Progenitor cell of endocrine pancreas (in vitro differentiated cells): ENCODE results near the gene SLC25A15. TPM values are rescaled to one million over a fixed set of nuclear protein-coding genes. Genes with fewer than 3 reads are reported as not detected.

ENCODE experiments used
- DNase-seq: peaks from one replicate; pipeline ENCODE4 v3.0.0; 2021; ENCODE audit warnings: low spot score; ENCODE audit not compliant: unreplicated experiment
- H3K27ac Mint-ChIP-seq: 2 replicates; pipeline ENCODE4 v1.8.0; 2021; ENCODE audit warnings: mild to moderate bottlenecking, moderate library complexity, mixed read lengths
- H3K27me3 Mint-ChIP-seq: 2 replicates; pipeline ENCODE4 v1.8.0; 2021; ENCODE audit warnings: mixed read lengths
- H3K36me3 Mint-ChIP-seq: 2 replicates; pipeline ENCODE4 v1.8.0; 2022; ENCODE audit warnings: mixed read lengths; ENCODE audit not compliant: insufficient read depth
- H3K4me1 Mint-ChIP-seq: 2 replicates; pipeline ENCODE4 v1.8.0; 2021; ENCODE audit warnings: low read depth, mixed read lengths
- H3K4me3 Mint-ChIP-seq: 2 replicates; pipeline ENCODE4 v1.8.0; 2021; ENCODE audit warnings: low read depth, mild to moderate bottlenecking, moderate library complexity, mixed read lengths
- H3K9me3 Mint-ChIP-seq: 2 replicates; pipeline ENCODE4 v1.8.0; 2021; ENCODE audit warnings: low read depth, mixed read lengths
- CTCF ChIP-seq: fragments of 200-600 bp; sonication (generic); IDR thresholded peaks from one replicate; pipeline ENCODE4 v1.5.0; 2021; ENCODE audit warnings: antibody characterized with exemption, mild to moderate bottlenecking; ENCODE audit not compliant: unreplicated experiment
- total RNA-seq: library from RNA; stranded (reverse); gene quantifications from 2 replicates; pipeline ENCODE4 v1.2.1, GENCODE V29; 2021

Gene SLC25A15
- total RNA-seq, 1 donor from 2014 or later: 16.3 TPM

GRCh38 chr13:40777166-40777808 lies 12.1 kb upstream of the SLC25A15 start:
- no peaks in the 10 kb centered on the region for H3K36me3 Mint-ChIP-seq
- DNase-seq: no peak
- H3K9me3 Mint-ChIP-seq: no peaks in the 10 kb centered on the region
- TF ChIP-seq CTCF: peak; percentile 79
- H3K27me3 Mint-ChIP-seq: no peaks in the 10 kb centered on the region
- peaks cover 4% of the 10 kb centered on the region for H3K4me1 Mint-ChIP-seq
- H3K27ac Mint-ChIP-seq: peak overlapping the region; percentile 2
- peak overlapping the region; percentile 44 for H3K4me3 Mint-ChIP-seq

GRCh38 chr13:40777809-40778175 lies 11.6 kb upstream of the SLC25A15 start:
- no peak for TF ChIP-seq CTCF
- peak overlapping the region; percentile 2 for H3K27ac Mint-ChIP-seq
- no peaks in the 10 kb centered on the region for H3K36me3 Mint-ChIP-seq
- no peaks in the 10 kb centered on the region for H3K9me3 Mint-ChIP-seq
- no peak overlapping the region for H3K4me3 Mint-ChIP-seq
- H3K27me3 Mint-ChIP-seq: no peaks in the 10 kb centered on the region
- peaks cover 4% of the 10 kb centered on the region for H3K4me1 Mint-ChIP-seq
- no peak for DNase-seq

DNA sequence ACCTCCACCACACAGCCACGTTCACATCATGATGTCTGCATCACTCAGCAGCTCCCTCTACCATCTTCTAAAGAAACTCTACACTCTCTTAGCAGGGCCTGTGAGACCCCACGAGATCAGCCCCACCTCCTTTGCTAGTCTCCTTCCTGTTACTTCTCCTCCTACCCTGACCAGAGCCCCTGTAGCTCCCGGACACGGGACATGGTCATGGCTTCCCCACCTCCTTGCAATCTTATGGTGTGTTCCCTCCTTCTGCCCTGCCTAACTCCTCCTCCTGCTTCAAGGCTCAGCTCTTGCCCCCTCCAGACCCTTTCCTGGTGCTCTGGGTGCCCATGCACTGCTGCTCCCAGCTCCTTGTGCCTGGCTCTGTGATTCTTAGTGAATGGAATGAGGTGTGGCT lies 10.4 kb upstream of the SLC25A15 start:
- no peaks in the 10 kb centered on the region for H3K9me3 Mint-ChIP-seq
- DNase-seq: no peak
- no peaks in the 10 kb centered on the region for H3K27me3 Mint-ChIP-seq
- H3K27ac Mint-ChIP-seq: no peak overlapping the region
- H3K36me3 Mint-ChIP-seq: no peaks in the 10 kb centered on the region
- H3K4me1 Mint-ChIP-seq: peaks cover 4% of the 10 kb centered on the region
- no peak for TF ChIP-seq CTCF
- no peak overlapping the region for H3K4me3 Mint-ChIP-seq

GRCh38 chr13:40779796-40780285 lies 9.6 kb upstream of the SLC25A15 start:
- Mint-ChIP-seq H3K36me3 (no peaks in the 10 kb centered on the region), H3K4me1 (peaks cover 4% of the 10 kb centered on the region), H3K9me3 (no peaks in the 10 kb centered on the region), H3K4me3 (no peak overlapping the region), H3K27ac (no peak overlapping the region), H3K27me3 (no peaks in the 10 kb centered on the region)
- DNase-seq: no peak
- no peak for TF ChIP-seq CTCF

GRCh38 chr13:40780822-40781401 lies 8.5 kb upstream of the SLC25A15 start:
- Mint-ChIP-seq H3K27ac (no peak overlapping the region), H3K9me3 (no peaks in the 10 kb centered on the region), H3K4me3 (no peak overlapping the region), H3K27me3 (no peaks in the 10 kb centered on the region), H3K36me3 (no peaks in the 10 kb centered on the region), H3K4me1 (peaks cover 4% of the 10 kb centered on the region)
- DNase-seq: no peak
- TF ChIP-seq CTCF: peak; percentile 22
